Measurements from ENCODE around the gene NFASC.

NFASC gene

DNA sequence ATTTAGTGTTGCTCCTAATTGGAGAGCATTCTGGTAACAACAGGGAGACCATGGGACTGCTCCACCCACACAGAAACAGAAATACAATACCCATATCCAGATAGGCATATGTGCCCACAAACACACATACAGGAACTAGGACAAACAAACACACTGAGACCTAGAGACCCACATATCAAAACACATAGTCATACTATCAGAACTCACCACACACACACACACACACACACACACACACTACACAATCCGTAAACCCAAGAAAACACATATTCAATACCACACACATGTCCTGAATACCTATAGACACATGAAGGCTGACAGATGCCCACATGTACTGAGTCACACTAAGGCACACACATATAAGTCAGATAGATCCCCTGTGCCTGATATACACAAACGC is 3.5 kb upstream of the NFASC start:
- TF ChIP-seq, protein P1, sequence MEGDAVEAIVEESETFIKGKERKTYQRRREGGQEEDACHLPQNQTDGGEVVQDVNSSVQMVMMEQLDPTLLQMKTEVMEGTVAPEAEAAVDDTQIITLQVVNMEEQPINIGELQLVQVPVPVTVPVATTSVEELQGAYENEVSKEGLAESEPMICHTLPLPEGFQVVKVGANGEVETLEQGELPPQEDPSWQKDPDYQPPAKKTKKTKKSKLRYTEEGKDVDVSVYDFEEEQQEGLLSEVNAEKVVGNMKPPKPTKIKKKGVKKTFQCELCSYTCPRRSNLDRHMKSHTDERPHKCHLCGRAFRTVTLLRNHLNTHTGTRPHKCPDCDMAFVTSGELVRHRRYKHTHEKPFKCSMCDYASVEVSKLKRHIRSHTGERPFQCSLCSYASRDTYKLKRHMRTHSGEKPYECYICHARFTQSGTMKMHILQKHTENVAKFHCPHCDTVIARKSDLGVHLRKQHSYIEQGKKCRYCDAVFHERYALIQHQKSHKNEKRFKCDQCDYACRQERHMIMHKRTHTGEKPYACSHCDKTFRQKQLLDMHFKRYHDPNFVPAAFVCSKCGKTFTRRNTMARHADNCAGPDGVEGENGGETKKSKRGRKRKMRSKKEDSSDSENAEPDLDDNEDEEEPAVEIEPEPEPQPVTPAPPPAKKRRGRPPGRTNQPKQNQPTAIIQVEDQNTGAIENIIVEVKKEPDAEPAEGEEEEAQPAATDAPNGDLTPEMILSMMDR (IDR thresholded peaks at IDR 0.05; ENCODE audit: insufficient read depth, low read depth, low read length, missing control alignments), result no peak
- no peak for DNase-seq (ENCODE audit: low read depth)
- H3K4me3 ChIP-seq (ENCODE audit: low read depth, low read length), result no peak overlapping the region

DNA sequence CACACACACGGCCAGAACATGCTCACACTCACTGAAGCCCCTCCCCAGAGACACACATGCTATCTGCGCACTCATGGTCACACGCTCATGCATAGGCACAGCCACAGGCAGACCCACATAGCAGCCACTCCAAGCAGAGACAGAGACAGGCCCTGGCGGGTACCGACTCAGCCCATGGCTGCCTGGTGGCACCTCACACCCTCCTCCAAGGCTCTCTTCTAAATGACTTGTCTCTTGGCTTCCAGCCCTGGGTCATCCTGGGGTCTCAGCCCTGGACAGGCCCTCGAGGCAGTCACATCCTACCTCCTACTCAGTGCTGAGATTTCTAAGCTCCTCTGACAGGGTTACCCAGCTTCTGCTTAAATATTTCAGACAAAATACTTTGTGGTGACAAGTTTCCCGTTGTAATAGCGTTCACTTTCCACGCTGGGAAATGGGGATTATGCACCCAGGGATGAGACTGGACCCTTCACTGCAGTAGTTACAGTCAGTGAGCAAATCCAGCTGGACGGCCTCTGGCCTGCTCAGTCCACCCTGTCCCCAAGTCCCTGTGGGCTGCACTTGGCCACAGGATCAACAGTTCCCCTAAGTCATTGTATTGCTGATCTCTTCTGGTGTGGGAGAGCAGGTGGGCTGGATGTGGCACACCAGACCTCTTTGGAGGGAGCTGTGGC is 2.9 kb upstream of the NFASC start:
- TF ChIP-seq, protein P1 (IDR thresholded peaks at IDR 0.05; ENCODE audit: insufficient read depth, low read depth, low read length, missing control alignments), result no peak
- no peak for DNase-seq (ENCODE audit: low read depth)
- H3K4me3 ChIP-seq (ENCODE audit: low read depth, low read length), result no peak overlapping the region

DNA sequence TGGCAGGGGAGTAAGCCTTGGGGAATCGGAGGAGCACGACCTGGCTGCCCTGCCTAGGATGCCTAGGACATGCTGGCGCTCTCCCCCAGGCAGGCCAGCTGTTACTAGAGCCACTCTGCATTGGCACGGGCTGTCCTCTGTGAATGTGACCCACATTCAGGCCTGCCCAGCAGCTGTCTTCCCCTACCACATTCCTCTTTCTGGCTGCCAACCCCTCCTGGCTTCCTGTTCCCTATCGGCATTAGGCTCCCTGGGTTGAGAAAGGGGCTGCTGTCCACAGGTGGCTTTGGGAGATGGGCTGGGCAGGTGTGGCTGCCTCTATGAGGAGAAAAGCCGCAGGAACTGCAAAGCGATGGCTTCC is 2.3 kb upstream of the NFASC start:
- no peak overlapping the region for H3K4me3 ChIP-seq (ENCODE audit: low read depth, low read length)
- no peak for DNase-seq (ENCODE audit: low read depth)
- TF ChIP-seq, protein P1 (IDR thresholded peaks at IDR 0.05; ENCODE audit: insufficient read depth, low read depth, low read length, missing control alignments), result no peak

DNA sequence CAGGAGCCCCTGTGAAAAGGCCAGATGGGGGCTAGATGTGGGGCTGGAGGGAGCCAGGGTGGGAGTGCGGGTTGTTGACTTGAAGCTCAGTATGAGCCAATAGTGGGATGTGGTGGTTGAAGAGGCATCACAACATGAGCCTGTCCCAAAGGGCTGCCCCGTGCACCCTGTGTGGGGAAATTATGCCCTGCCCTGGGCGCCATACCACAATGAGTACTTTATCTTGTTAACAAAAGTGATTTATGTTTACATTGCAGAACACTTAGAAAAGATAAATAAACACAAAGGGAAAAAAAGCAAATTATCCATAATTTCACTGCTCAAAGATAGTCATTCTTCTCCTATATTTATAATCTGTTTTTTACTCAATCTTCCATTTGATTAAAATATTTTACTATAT is 1.6 kb upstream of the NFASC start:
- TF ChIP-seq, protein P1 (IDR thresholded peaks at IDR 0.05; ENCODE audit: insufficient read depth, low read depth, low read length, missing control alignments), result no peak
- DNase-seq (ENCODE audit: low read depth), result no peak
- H3K4me3 ChIP-seq (ENCODE audit: low read depth, low read length), result no peak overlapping the region

DNA sequence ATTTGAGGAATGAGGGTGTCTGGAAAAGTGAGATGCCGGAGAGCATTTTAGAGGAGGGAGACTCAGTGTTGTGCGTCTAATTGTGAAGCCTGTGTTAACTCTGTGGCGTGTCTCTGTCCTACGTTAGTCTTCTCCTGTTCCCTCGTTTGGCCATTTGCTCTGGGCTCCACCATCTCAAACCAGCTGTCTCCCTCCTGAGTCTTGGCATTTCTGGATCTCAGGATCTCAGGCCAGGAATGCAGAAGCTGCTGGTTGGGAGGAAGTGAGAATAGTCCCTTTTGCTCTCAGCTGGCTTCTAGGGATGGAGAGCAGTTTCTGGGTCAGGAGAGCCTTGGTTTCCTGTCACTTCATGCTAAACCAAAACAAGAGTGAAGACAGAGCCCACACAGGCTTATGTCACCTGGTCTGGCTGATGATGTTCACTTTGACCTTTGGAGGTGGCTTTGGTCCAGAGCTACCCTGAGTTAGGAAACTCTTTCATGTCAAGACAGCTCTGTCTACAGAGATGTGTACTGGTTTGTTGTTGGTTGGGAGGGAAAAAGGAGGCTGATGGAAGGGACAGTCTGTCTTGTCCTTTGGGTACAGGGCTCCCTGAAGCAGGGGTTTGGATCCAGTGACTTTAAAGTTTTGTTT is 859 bp downstream of the NFASC start:
- no peak overlapping the region for H3K4me3 ChIP-seq (ENCODE audit: low read depth, low read length)
- TF ChIP-seq, protein P1 (IDR thresholded peaks at IDR 0.05; ENCODE audit: insufficient read depth, low read depth, low read length, missing control alignments), result no peak
- no peak for DNase-seq (ENCODE audit: low read depth)

DNA sequence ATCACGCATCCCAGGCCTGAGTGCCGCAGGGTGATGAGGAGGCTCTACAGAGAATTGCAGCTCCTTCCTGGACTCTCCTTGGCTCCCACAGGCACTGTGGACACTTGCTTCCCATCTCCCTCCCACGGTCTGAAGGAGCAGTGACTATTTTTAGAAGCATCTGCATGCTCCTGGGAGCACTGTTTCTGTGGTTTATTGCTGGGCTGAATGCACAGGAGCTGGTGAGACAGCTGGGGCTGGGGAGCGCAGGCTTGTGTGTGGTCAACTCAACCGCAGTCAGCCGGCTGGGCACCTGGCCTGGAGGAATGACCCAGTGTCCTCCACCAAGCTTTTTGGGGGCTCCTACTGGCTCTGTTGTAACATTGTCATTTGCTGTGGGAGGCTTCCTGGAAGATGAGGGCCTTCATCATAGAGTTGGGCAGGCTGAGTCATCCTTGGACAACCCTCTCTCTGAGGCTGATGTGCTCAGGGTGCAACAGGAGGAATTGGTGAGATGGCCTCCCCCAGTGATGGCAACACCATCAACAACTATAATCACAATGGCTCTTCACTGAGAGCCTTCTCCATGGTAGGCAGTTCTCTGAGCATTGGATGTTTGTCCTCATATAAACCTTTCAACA is 1.7 kb downstream of the NFASC start:
- no peak for DNase-seq (ENCODE audit: low read depth)
- TF ChIP-seq, protein P1 (IDR thresholded peaks at IDR 0.05; ENCODE audit: insufficient read depth, low read depth, low read length, missing control alignments), result no peak
- H3K4me3 ChIP-seq (ENCODE audit: low read depth, low read length), result no peak overlapping the region
